GM19023 (cell line): ENCODE results near the gene EVA1C.
"Not testable (repeated sequence)": the region's sequence is repeated elsewhere in the genome, so short reads cannot be mapped to it uniquely, and the experiment has no call there.

Experiments used
- ATAC-seq: cut with Tn5 transposase; IDR thresholded peaks from one replicate; pipeline ENCODE4 v1.9.1; 2021; ENCODE audit warnings: mild to moderate bottlenecking, moderate library complexity; ENCODE audit not compliant: unreplicated experiment

Gene EVA1C

GRCh38 chr21:32558106-32558505, 145.6 kb downstream of the EVA1C start:
- no peak for ATAC-seq

GRCh38 chr21:32559006-32559610, 146.6 kb downstream of the EVA1C start:
- no peak for ATAC-seq

GRCh38 chr21:32560896-32561295, 148.4 kb downstream of the EVA1C start:
- ATAC-seq, result no peak

DNA sequence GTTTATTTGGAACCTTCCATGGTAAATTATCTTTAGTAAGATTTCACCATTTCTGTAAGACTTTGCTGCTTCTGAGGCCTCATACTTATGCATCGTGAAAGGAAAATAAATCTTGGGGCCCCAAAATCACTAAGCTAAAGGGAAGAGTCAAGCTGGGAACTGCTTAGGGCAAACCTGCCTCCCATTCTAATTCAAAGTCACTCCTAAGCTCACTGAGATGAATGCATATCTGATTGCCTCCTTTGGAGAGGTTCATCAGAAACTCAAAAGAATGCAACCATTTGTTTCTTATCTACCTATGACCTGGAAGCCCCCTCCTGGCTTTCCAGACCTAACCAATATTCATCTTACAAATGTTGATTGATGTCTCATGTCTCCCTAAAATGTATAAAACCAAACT, 149.0 kb downstream of the EVA1C start:
- not testable (repeated sequence) for ATAC-seq

DNA sequence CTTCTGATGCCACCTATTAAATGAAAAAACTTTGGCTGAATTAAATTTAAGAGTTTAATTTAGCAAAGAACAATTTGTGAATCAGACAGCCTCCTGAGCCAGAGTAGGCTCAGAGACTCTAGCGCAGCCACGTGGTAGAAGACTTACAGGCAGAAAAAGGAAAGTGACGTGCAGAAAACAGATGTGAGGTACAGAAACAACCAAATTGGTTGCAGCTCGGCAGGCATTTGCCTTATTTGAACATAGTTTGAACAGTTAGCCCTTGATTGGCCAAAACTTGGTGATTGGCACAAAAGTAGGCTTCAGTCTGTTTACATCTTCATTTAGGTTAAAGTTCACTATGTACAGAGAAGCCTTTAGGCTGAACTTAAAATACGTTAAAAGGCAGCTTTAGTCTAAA, 149.9 kb downstream of the EVA1C start:
- no peak for ATAC-seq

GRCh38 chr21:32562915-32563314, 150.4 kb downstream of the EVA1C start:
- no peak for ATAC-seq
